ENCODE measurements around the gene DDIAS. TPM values are rescaled to one million over a fixed set of nuclear protein-coding genes. Genes with fewer than 3 reads are reported as not detected.

DDIAS gene
- total and polyA plus RNA-seq, 9 of the 15 experiments (the other 6 are each of a cell fraction or from before 2014, with no cell fraction given): 9.4 to 27.2 (median 23.3) TPM

- Histone ChIP-seq H3K27ac (ENCODE audit: extremely low read depth, low read depth, low read length) (peak within 1 kb of the TSS; percentile 77), H3K4me3 (peak within 1 kb of the TSS; percentile 69), H3K36me3 (ENCODE audit: control insufficient read depth, insufficient read depth, low read length) (no peaks in the 10 kb centered on the region), H3K79me2 (ENCODE audit: control insufficient read depth, insufficient read depth, low read length) (peaks cover 60% of the 10 kb centered on the region), H3K9ac (ENCODE audit: insufficient read depth in 1 of 2, low read depth in 2 of 2, low read length in 2 of 2) (peak within 1 kb of the TSS; percentile 83 to 89), H3K4me1 (replicated peaks in 1 of 2; ENCODE audit: control insufficient read depth in 2 of 2, insufficient read depth in 2 of 2, low read length in 2 of 2) (peaks cover 8 to 24% of the 10 kb centered on the region in 2 experiments), H3K4me2 (ENCODE audit: insufficient read depth, low read length) (peak within 1 kb of the TSS; percentile 100), H4K20me1 (replicated peaks; ENCODE audit: control insufficient read depth, insufficient read depth, low read length) (no peaks in the 10 kb centered on the region), H3K9me1 (ENCODE audit: control insufficient read depth, insufficient read depth, low read length) (no peaks in the 10 kb centered on the region), H3K9me3 (replicated peaks; ENCODE audit: control insufficient read depth, insufficient read depth, low read depth, low read length) (no peaks in the 10 kb centered on the region), H2AFZ (ENCODE audit: low read depth, low read length) (peak within 1 kb of the TSS; percentile 97), H3K27me3 (ENCODE audit: control insufficient read depth in 2 of 2, insufficient read depth in 2 of 2, low read length in 2 of 2) (no peaks in the 10 kb centered on the region)
- intact Hi-C loops (cut with micrococcal nuclease): loop anchor here (2.0 to 10.0 kb wide), 5 partner anchors 183 to 914 kb away; partner anchors contain the start of genes ANKRD42 and PCF11
- ChIA-PET POLR2A (interaction anchor here (0.7 to 1.7 kb wide), 13 partner anchors 9 to 257 kb away, joined by 3 to 9 read pairs (median 4); partner anchors contain the start of genes PCF11 and RAB30), CTCF (ENCODE audit: low intra/inter-chr PET ratio) (interaction anchor here (1.4 kb wide), 1 partner anchor 33 kb away, joined by 3 read pairs; no protein-coding TSS in a partner anchor)
- no TSS peak for BruUV-seq (replicated peaks)
- in situ Hi-C loops (cut with MboI): loop anchor here (25.0 kb wide), 1 partner anchor 337 kb away; no protein-coding TSS in a partner anchor
- peak; percentile 92 for FAIRE-seq
- WGBS (ENCODE audit: insufficient coverage, low coverage, missing lambda C conversion rate): under 1% methylated on average over 40 of the region's 40 CpGs
- ATAC-seq: peak; percentile 92
- peak; percentile 87 to 94 (median 90) for DNase-seq (ENCODE audit: extremely low read depth in 1 of 4, low spot score in 3 of 4)
- TF ChIP-seq ZNF561 (CRISPR knock-in tag; conservative IDR thresholded peaks at IDR 0.05) (no peak), POLR3G (IDR thresholded peaks at IDR 0.05; ENCODE audit: extremely low read depth, insufficient read length, insufficient replicate concordance) (no peak), SIN3B (IDR thresholded peaks at IDR 0.05; ENCODE audit: low read depth) (no peak), ZNF212 (CRISPR knock-in tag; IDR thresholded peaks at IDR 0.05) (no peak), VEZF1 (CRISPR knock-in tag; IDR thresholded peaks at IDR 0.05) (peak; percentile 25; the same call in 1 of the 2 replicates), HDAC6 (IDR thresholded peaks at IDR 0.05; ENCODE audit: low read depth, low read length) (no peak), STAT5B (CRISPR knock-in tag; IDR thresholded peaks at IDR 0.05) (no peak), CHCHD3 (CRISPR knock-in tag; IDR thresholded peaks at IDR 0.05) (no peak), ZBTB1 (CRISPR knock-in tag; IDR thresholded peaks at IDR 0.05; ENCODE audit: borderline replicate concordance, low read depth) (peak; percentile 95), BCLAF1 (IDR thresholded peaks at IDR 0.05; ENCODE audit: borderline replicate concordance in 1 of 2, control insufficient read depth in 1 of 2, low read depth in 2 of 2, low read length in 1 of 2) (no peak)
- TF ChIP-seq, protein P1, sequence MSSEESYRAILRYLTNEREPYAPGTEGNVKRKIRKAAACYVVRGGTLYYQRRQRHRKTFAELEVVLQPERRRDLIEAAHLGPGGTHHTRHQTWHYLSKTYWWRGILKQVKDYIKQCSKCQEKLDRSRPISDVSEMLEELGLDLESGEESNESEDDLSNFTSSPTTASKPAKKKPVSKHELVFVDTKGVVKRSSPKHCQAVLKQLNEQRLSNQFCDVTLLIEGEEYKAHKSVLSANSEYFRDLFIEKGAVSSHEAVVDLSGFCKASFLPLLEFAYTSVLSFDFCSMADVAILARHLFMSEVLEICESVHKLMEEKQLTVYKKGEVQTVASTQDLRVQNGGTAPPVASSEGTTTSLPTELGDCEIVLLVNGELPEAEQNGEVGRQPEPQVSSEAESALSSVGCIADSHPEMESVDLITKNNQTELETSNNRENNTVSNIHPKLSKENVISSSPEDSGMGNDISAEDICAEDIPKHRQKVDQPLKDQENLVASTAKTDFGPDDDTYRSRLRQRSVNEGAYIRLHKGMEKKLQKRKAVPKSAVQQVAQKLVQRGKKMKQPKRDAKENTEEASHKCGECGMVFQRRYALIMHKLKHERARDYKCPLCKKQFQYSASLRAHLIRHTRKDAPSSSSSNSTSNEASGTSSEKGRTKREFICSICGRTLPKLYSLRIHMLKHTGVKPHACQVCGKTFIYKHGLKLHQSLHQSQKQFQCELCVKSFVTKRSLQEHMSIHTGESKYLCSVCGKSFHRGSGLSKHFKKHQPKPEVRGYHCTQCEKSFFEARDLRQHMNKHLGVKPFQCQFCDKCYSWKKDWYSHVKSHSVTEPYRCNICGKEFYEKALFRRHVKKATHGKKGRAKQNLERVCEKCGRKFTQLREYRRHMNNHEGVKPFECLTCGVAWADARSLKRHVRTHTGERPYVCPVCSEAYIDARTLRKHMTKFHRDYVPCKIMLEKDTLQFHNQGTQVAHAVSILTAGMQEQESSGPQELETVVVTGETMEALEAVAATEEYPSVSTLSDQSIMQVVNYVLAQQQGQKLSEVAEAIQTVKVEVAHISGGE (CRISPR knock-in tag; IDR thresholded peaks at IDR 0.05): no peak
Observed at GRCh38 chr11:82900277-82901164, 1.0 kb upstream of the DDIAS start, which contains the start of gene PRCP. Gene PRCP, minus strand, starts transcription at chr11:82900430. Its CDS starts 28 bp downstream, at chr11:82900402.
